ENCODE measurements around the gene WIPF1. TPM values are rescaled to one million over a fixed set of nuclear protein-coding genes. Genes with fewer than 3 reads are reported as not detected.

WIPF1 gene
- total and polyA plus RNA-seq, 7 experiments from 2014 or later: 92.3 to 514 (median 329) TPM

DNA sequence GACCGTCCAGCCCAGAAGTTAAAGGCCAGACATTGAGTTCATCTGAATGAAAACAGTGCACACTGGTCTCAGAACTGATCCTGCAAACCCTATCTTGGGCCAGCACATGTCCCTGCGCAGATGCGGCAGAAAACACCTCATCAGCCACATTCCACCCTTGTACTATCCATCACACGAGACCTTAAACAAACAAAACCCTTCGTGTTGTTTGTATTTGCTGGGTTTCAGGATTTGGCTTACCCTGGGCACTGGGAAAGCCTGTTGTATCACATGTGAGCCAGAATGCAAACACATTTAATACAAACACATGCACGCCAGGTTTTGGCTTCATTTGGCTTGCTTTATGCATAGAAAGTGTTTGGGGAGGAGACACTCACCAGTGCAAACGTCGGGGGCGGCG, 12.5 kb downstream of the WIPF1 start:
- intact Hi-C loops (cut with micrococcal nuclease): no loop called here
- Mint-ChIP-seq H3K27ac (peak overlapping the region; percentile 5 to 96 (median 90)), H3K36me3 (peaks cover 15 to 57% (median 47%) of the 10 kb centered on the region in 5 donors), H3K9me3 (no peaks in the 10 kb centered on the region), H3K27me3 (no peaks in the 10 kb centered on the region), H3K4me3 (peak overlapping the region in 6 of 10 donors; percentile 18 to 87 (median 45)), H3K4me1 (peaks cover 57 to 100% (median 92%) of the 10 kb centered on the region in 7 donors)
- no peaks in the 10 kb centered on the region for H3K27me3 ChIP-seq (ENCODE audit: control insufficient read depth in 2 of 2, insufficient read depth in 2 of 2, low read length in 2 of 2)
- H3K36me3 ChIP-seq (ENCODE audit: control insufficient read depth in 2 of 3, insufficient read depth in 3 of 3, low read length in 3 of 3): peaks cover 26 to 68% (median 48%) of the 10 kb centered on the region in 3 experiments
- ChIA-PET CTCF (interaction anchor here (1.4 kb wide), 1 partner anchor 18 kb away, joined by 5 read pairs; no protein-coding TSS in a partner anchor), POLR2A (interaction anchor here (22.6 kb wide), 1 partner anchor 14 kb away, joined by 277 read pairs; the partner anchor contains the start of gene WIPF1)
- DNase-seq (no peak), ATAC-seq (no peak)
- no peaks in the 10 kb centered on the region for H3K9me3 ChIP-seq (ENCODE audit: control insufficient read depth in 2 of 3, low read length in 3 of 3)
- peaks cover 80 to 93% of the 10 kb centered on the region in 2 donors for H3K4me1 ChIP-seq (ENCODE audit: control insufficient read depth in 2 of 2, insufficient read depth in 2 of 2, low read length in 2 of 2)
- peak overlapping the region; percentile 65 for H3K27ac ChIP-seq (ENCODE audit: low read depth, low read length)
- no peak overlapping the region for H3K4me3 ChIP-seq (ENCODE audit: low read length)

DNA sequence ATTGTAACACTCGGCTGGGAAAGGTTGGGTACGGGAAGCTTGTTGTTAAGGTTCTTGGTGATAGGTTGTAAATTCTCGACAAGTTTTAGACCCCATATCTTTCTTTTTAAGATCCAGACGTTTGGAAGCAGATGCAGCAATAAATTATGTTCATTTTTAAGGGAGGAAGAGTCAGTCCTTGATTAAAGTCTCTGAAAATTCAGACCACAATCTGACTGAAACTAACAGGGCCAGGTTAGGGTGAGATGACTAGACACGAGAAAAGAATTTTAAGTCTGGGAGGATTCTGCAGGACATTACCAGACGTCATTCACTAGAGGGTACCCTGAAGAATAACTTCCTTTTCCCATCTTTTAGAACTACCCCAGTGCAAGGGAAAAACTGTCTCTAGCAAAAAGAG, 16.1 kb downstream of the WIPF1 start:
- Histone ChIP-seq H3K4me1 (ENCODE audit: control insufficient read depth in 2 of 2, insufficient read depth in 2 of 2, low read length in 2 of 2) (peaks cover 62 to 88% of the 10 kb centered on the region in 2 donors), H3K36me3 (ENCODE audit: control insufficient read depth in 2 of 3, insufficient read depth in 3 of 3, low read length in 3 of 3) (peaks cover 30 to 86% (median 84%) of the 10 kb centered on the region in 3 experiments), H3K27me3 (ENCODE audit: control insufficient read depth in 2 of 2, insufficient read depth in 2 of 2, low read length in 2 of 2) (no peaks in the 10 kb centered on the region), H3K9me3 (ENCODE audit: control insufficient read depth in 2 of 3, low read length in 3 of 3) (no peaks in the 10 kb centered on the region), H3K27ac (ENCODE audit: low read depth, low read length) (peak overlapping the region; percentile 62), H3K4me3 (ENCODE audit: low read length) (no peak overlapping the region)
- peak overlapping the region; percentile 14 to 93 (median 86) for H3K27ac Mint-ChIP-seq
- no peaks in the 10 kb centered on the region for H3K9me3 Mint-ChIP-seq
- no peaks in the 10 kb centered on the region for H3K27me3 Mint-ChIP-seq
- peak overlapping the region in 5 of 10 donors; percentile 12 to 41 (median 29) for H3K4me3 Mint-ChIP-seq
- ATAC-seq (no peak), DNase-seq (no peak)
- peaks cover 16 to 44% (median 37%) of the 10 kb centered on the region in 5 donors for H3K36me3 Mint-ChIP-seq
- ChIA-PET CTCF (interaction anchor here (1.1 to 2.0 kb wide), 5 partner anchors 13 to 114 kb away, joined by 3 to 8 read pairs (median 4); partner anchors contain the start of gene WIPF1), POLR2A (interaction anchor here (1.0 to 22.6 kb wide), 8 partner anchors 10 to 107 kb away, joined by 3 to 277 read pairs (median 4); partner anchors contain the start of genes GPR155 and WIPF1)
- peaks cover 36 to 95% (median 79%) of the 10 kb centered on the region in 7 donors for H3K4me1 Mint-ChIP-seq
- intact Hi-C loops (cut with micrococcal nuclease): no loop called here

GRCh38 chr2:174580951-174581350, 16.7 kb downstream of the WIPF1 start:
- Histone ChIP-seq H3K4me3 (ENCODE audit: low read length) (no peak overlapping the region), H3K9me3 (ENCODE audit: control insufficient read depth in 2 of 3, low read length in 3 of 3) (no peaks in the 10 kb centered on the region), H3K4me1 (ENCODE audit: control insufficient read depth in 2 of 2, insufficient read depth in 2 of 2, low read length in 2 of 2) (peaks cover 58 to 85% of the 10 kb centered on the region in 2 donors), H3K27ac (ENCODE audit: low read depth, low read length) (peak overlapping the region; percentile 62), H3K36me3 (ENCODE audit: control insufficient read depth in 2 of 3, insufficient read depth in 3 of 3, low read length in 3 of 3) (peaks cover 31 to 91% (median 90%) of the 10 kb centered on the region in 3 experiments), H3K27me3 (ENCODE audit: control insufficient read depth in 2 of 2, insufficient read depth in 2 of 2, low read length in 2 of 2) (no peaks in the 10 kb centered on the region)
- ATAC-seq (no peak), DNase-seq (no peak)
- Mint-ChIP-seq H3K27me3 (no peaks in the 10 kb centered on the region), H3K4me3 (peak overlapping the region in 2 of 10 donors; percentile 29 to 41), H3K36me3 (peaks cover 16 to 43% (median 37%) of the 10 kb centered on the region in 5 donors), H3K9me3 (no peaks in the 10 kb centered on the region), H3K27ac (peak overlapping the region; percentile 14 to 93 (median 86)), H3K4me1 (peaks cover 31 to 93% (median 74%) of the 10 kb centered on the region in 7 donors)
- ChIA-PET POLR2A (interaction anchor here (0.6 to 22.6 kb wide), 7 partner anchors 10 to 108 kb away, joined by 3 to 277 read pairs (median 4); partner anchors contain the start of gene WIPF1), CTCF (interaction anchor here (1.1 to 2.0 kb wide), 6 partner anchors 14 to 107 kb away, joined by 3 to 20 read pairs (median 6); partner anchors contain the start of gene WIPF1)
- intact Hi-C loops (cut with micrococcal nuclease): no loop called here

DNA sequence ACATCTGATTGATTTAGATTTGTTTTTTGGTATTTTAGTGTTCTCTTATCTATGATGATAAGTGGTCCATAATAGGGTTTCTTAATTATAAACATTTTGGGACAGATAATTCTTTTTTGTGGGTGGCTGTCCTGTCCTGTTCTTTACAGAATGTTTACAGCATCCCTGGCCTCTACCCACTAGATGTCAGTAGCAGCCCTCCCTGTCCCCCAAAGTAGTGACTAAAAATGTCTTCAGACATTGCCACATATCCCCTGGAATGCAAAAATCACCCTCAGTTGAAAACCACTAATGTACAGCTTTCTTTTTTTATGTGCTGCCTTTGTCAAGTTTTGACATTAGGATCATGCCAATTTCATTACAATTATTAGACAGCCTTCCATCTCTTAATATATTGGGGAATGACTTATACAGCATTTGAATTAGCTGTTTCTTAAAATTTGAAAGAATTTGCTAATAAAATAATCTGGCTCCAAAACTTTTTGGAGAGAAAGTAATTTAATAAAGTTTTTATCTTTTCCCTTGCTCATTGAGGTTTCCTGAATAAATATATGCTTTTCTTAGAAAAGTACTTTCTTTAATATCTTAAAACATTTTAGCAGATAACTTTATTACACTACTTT, 19.5 kb downstream of the WIPF1 start:
- CTCF ChIA-PET: interaction anchor here (0.6 to 7.0 kb wide), 27 partner anchors 9 to 122 kb away, joined by 3 to 66 read pairs (median 5); partner anchors contain the start of gene WIPF1
- no peaks in the 10 kb centered on the region for H3K27me3 ChIP-seq (ENCODE audit: control insufficient read depth in 2 of 2, insufficient read depth in 2 of 2, low read length in 2 of 2)
- peaks cover 15 to 45% (median 34%) of the 10 kb centered on the region in 5 donors for H3K36me3 Mint-ChIP-seq
- H3K9me3 Mint-ChIP-seq: peaks cover 0 to 2% (median 0%) of the 10 kb centered on the region in 11 donors
- H3K27ac Mint-ChIP-seq: peak overlapping the region in 8 of 9 donors; percentile 46 to 91 (median 81)
- H3K4me3 Mint-ChIP-seq: peak overlapping the region in 1 of 10 donors; percentile 27
- H3K4me3 ChIP-seq (ENCODE audit: low read length): no peak overlapping the region
- ATAC-seq (peak; percentile 86), DNase-seq (peak in 7 of 9 donors; percentile 55 to 77 (median 68))
- no peaks in the 10 kb centered on the region for H3K9me3 ChIP-seq (ENCODE audit: control insufficient read depth in 2 of 3, low read length in 3 of 3)
- peaks cover 31 to 91% (median 77%) of the 10 kb centered on the region in 7 donors for H3K4me1 Mint-ChIP-seq
- POLR2A ChIA-PET: interaction anchor here (1.2 to 22.6 kb wide), 3 partner anchors 21 to 102 kb away, joined by 3 to 277 read pairs (median 5); partner anchors contain the start of gene WIPF1
- peaks cover 56 to 74% of the 10 kb centered on the region in 2 donors for H3K4me1 ChIP-seq (ENCODE audit: control insufficient read depth in 2 of 2, insufficient read depth in 2 of 2, low read length in 2 of 2)
- peak overlapping the region; percentile 33 for H3K27ac ChIP-seq (ENCODE audit: low read depth, low read length)
- H3K27me3 Mint-ChIP-seq: no peaks in the 10 kb centered on the region
- peaks cover 28 to 91% (median 91%) of the 10 kb centered on the region in 3 experiments for H3K36me3 ChIP-seq (ENCODE audit: control insufficient read depth in 2 of 3, insufficient read depth in 3 of 3, low read length in 3 of 3)
- intact Hi-C loops (cut with micrococcal nuclease): loop anchor here (1.0 to 2.0 kb wide), 7 partner anchors 15 to 116 kb away; no protein-coding TSS in a partner anchor

DNA sequence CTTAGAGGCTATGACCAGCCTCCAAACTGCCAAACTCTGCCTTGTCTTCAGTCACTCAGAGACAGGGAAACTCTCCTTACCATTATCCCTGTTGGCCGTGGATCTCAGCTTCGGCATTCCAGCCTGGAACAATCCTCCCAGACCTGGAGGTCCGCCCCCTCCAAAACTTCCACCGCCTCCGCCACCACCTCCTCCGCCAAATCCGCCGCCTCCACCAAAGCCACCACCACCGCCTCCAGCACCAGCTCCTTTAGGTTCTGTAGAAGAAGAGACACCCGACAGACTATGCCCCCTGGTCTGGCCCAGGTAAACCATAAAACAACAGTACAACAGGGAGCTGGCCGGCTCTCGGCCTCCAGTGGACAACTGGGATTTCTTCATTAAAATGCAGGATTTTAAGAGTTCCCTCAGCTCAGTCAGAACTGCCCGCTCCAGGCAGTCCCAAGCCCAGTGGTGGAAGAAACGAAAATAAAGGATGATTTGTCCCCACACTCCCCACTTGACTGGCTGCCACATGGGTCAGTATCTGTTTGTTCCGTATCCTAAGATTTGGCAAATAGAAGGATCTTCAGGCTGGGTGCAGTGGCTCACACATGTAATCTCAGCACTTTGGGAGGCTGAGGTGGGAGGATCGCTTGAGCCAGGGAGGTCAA, 22.4 kb downstream of the WIPF1 start:
- peaks cover 36 to 81% (median 72%) of the 10 kb centered on the region in 7 donors for H3K4me1 Mint-ChIP-seq
- peak overlapping the region; percentile 33 for H3K27ac ChIP-seq (ENCODE audit: low read depth, low read length)
- no peaks in the 10 kb centered on the region for H3K27me3 ChIP-seq (ENCODE audit: control insufficient read depth in 2 of 2, insufficient read depth in 2 of 2, low read length in 2 of 2)
- H3K36me3 Mint-ChIP-seq: peaks cover 10 to 44% (median 35%) of the 10 kb centered on the region in 5 donors
- no peak for DNase-seq
- intact Hi-C loops (cut with micrococcal nuclease): no loop called here
- peak overlapping the region in 2 of 10 donors; percentile 12 to 21 for H3K4me3 Mint-ChIP-seq
- H3K4me1 ChIP-seq (ENCODE audit: control insufficient read depth in 2 of 2, insufficient read depth in 2 of 2, low read length in 2 of 2): peaks cover 30 to 47% of the 10 kb centered on the region in 2 donors
- H3K27ac Mint-ChIP-seq: peak overlapping the region; percentile 38 to 91 (median 80)
- H3K4me3 ChIP-seq (ENCODE audit: low read length): no peak overlapping the region
- no peaks in the 10 kb centered on the region for H3K27me3 Mint-ChIP-seq
- peaks cover 30 to 94% (median 79%) of the 10 kb centered on the region in 3 experiments for H3K36me3 ChIP-seq (ENCODE audit: control insufficient read depth in 2 of 3, insufficient read depth in 3 of 3, low read length in 3 of 3)
- H3K9me3 Mint-ChIP-seq: peaks cover 0 to 2% (median 0%) of the 10 kb centered on the region in 11 donors
- H3K9me3 ChIP-seq (ENCODE audit: control insufficient read depth in 2 of 3, low read length in 3 of 3): no peaks in the 10 kb centered on the region
- ChIA-PET CTCF (interaction anchor here (0.7 to 7.0 kb wide), 4 partner anchors 26 to 122 kb away, joined by 3 to 66 read pairs (median 17); no protein-coding TSS in a partner anchor), POLR2A (interaction anchor here (0.6 to 22.6 kb wide), 5 partner anchors 14 to 479 kb away, joined by 3 to 277 read pairs (median 5); partner anchors contain the start of gene WIPF1)
- no peak for ATAC-seq
